ENCODE data around the gene CNKSR3.

Gene CNKSR3

GRCh38 chr6:154469306-154469935 lies 41.1 kb downstream of the CNKSR3 start:
- Histone ChIP-seq H3K27me3 (ENCODE audit: control insufficient read depth in 2 of 2, insufficient read depth in 2 of 2, low read length in 2 of 2) (no peaks in the 10 kb centered on the region), H3K9me3 (ENCODE audit: control insufficient read depth in 2 of 2, low read length in 2 of 2) (no peaks in the 10 kb centered on the region), H3K36me3 (ENCODE audit: control insufficient read depth in 2 of 2, insufficient read depth in 2 of 2, low read length in 2 of 2) (no peaks in the 10 kb centered on the region), H3K9ac (ENCODE audit: low read depth in 1 of 2, low read length in 2 of 2) (no peak overlapping the region), H3K4me3 (ENCODE audit: low read length in 2 of 2) (no peak overlapping the region), H3K4me1 (ENCODE audit: control insufficient read depth in 2 of 2, insufficient read depth in 2 of 2, low read length in 2 of 2) (no peaks in the 10 kb centered on the region), H3K27ac (ENCODE audit: low read depth in 2 of 2, low read length in 2 of 2) (no peak overlapping the region)

GRCh38 chr6:154468760-154469159 lies 41.7 kb downstream of the CNKSR3 start:
- H3K4me1 ChIP-seq (ENCODE audit: control insufficient read depth in 2 of 2, insufficient read depth in 2 of 2, low read length in 2 of 2): no peaks in the 10 kb centered on the region
- H3K36me3 ChIP-seq (ENCODE audit: control insufficient read depth in 2 of 2, insufficient read depth in 2 of 2, low read length in 2 of 2): no peaks in the 10 kb centered on the region
- H3K27ac ChIP-seq (ENCODE audit: low read depth in 2 of 2, low read length in 2 of 2): no peak overlapping the region
- H3K4me3 ChIP-seq (ENCODE audit: low read length in 2 of 2): no peak overlapping the region
- no peak overlapping the region for H3K9ac ChIP-seq (ENCODE audit: low read depth in 1 of 2, low read length in 2 of 2)
- H3K27me3 ChIP-seq (ENCODE audit: control insufficient read depth in 2 of 2, insufficient read depth in 2 of 2, low read length in 2 of 2): no peaks in the 10 kb centered on the region
- no peaks in the 10 kb centered on the region for H3K9me3 ChIP-seq (ENCODE audit: control insufficient read depth in 2 of 2, low read length in 2 of 2)

GRCh38 chr6:154466971-154467679 lies 43.4 kb downstream of the CNKSR3 start:
- H3K36me3 ChIP-seq (ENCODE audit: control insufficient read depth in 2 of 2, insufficient read depth in 2 of 2, low read length in 2 of 2): no peaks in the 10 kb centered on the region
- no peak overlapping the region for H3K9ac ChIP-seq (ENCODE audit: low read depth in 1 of 2, low read length in 2 of 2)
- H3K4me3 ChIP-seq (ENCODE audit: low read length in 2 of 2): no peak overlapping the region
- no peaks in the 10 kb centered on the region for H3K9me3 ChIP-seq (ENCODE audit: control insufficient read depth in 2 of 2, low read length in 2 of 2)
- no peaks in the 10 kb centered on the region for H3K27me3 ChIP-seq (ENCODE audit: control insufficient read depth in 2 of 2, insufficient read depth in 2 of 2, low read length in 2 of 2)
- no peak overlapping the region for H3K27ac ChIP-seq (ENCODE audit: low read depth in 2 of 2, low read length in 2 of 2)
- no peaks in the 10 kb centered on the region for H3K4me1 ChIP-seq (ENCODE audit: control insufficient read depth in 2 of 2, insufficient read depth in 2 of 2, low read length in 2 of 2)

GRCh38 chr6:154466139-154466538 lies 44.3 kb downstream of the CNKSR3 start:
- Histone ChIP-seq H3K4me1 (ENCODE audit: control insufficient read depth in 2 of 2, insufficient read depth in 2 of 2, low read length in 2 of 2) (no peaks in the 10 kb centered on the region), H3K9me3 (ENCODE audit: control insufficient read depth in 2 of 2, low read length in 2 of 2) (no peaks in the 10 kb centered on the region)

GRCh38 chr6:154463573-154464419 lies 46.7 kb downstream of the CNKSR3 start:
- H3K4me3 ChIP-seq (ENCODE audit: low read length in 2 of 2): no peak overlapping the region
- no peaks in the 10 kb centered on the region for H3K27me3 ChIP-seq (ENCODE audit: control insufficient read depth in 2 of 2, insufficient read depth in 2 of 2, low read length in 2 of 2)
- no peak overlapping the region for H3K27ac ChIP-seq (ENCODE audit: low read depth in 2 of 2, low read length in 2 of 2)
- H3K9me3 ChIP-seq (ENCODE audit: control insufficient read depth in 2 of 2, low read length in 2 of 2): no peaks in the 10 kb centered on the region
- no peak overlapping the region for H3K9ac ChIP-seq (ENCODE audit: low read depth in 1 of 2, low read length in 2 of 2)
- no peaks in the 10 kb centered on the region for H3K36me3 ChIP-seq (ENCODE audit: control insufficient read depth in 2 of 2, insufficient read depth in 2 of 2, low read length in 2 of 2)
- no peaks in the 10 kb centered on the region for H3K4me1 ChIP-seq (ENCODE audit: control insufficient read depth in 2 of 2, insufficient read depth in 2 of 2, low read length in 2 of 2)

More at GRCh38 chr6:154466139-154466538, 44.3 kb downstream of the CNKSR3 start:
- Histone ChIP-seq H3K4me3 (ENCODE audit: low read length in 2 of 2) (no peak overlapping the region), H3K27me3 (ENCODE audit: control insufficient read depth in 2 of 2, insufficient read depth in 2 of 2, low read length in 2 of 2) (no peaks in the 10 kb centered on the region), H3K36me3 (ENCODE audit: control insufficient read depth in 2 of 2, insufficient read depth in 2 of 2, low read length in 2 of 2) (no peaks in the 10 kb centered on the region), H3K27ac (ENCODE audit: low read depth in 2 of 2, low read length in 2 of 2) (no peak overlapping the region), H3K9ac (ENCODE audit: low read depth in 1 of 2, low read length in 2 of 2) (no peak overlapping the region)

- no peak overlapping the region for H3K27ac ChIP-seq (ENCODE audit: low read depth in 2 of 2, low read length in 2 of 2)
- H3K9ac ChIP-seq (ENCODE audit: low read depth in 1 of 2, low read length in 2 of 2): no peak overlapping the region
- H3K27me3 ChIP-seq (ENCODE audit: control insufficient read depth in 2 of 2, insufficient read depth in 2 of 2, low read length in 2 of 2): no peaks in the 10 kb centered on the region
- H3K9me3 ChIP-seq (ENCODE audit: control insufficient read depth in 2 of 2, low read length in 2 of 2): no peaks in the 10 kb centered on the region
- no peak overlapping the region for H3K4me3 ChIP-seq (ENCODE audit: low read length in 2 of 2)
- H3K4me1 ChIP-seq (ENCODE audit: control insufficient read depth in 2 of 2, insufficient read depth in 2 of 2, low read length in 2 of 2): no peaks in the 10 kb centered on the region
- no peaks in the 10 kb centered on the region for H3K36me3 ChIP-seq (ENCODE audit: control insufficient read depth in 2 of 2, insufficient read depth in 2 of 2, low read length in 2 of 2)
Measured at GRCh38 chr6:154462425-154462824, 48.1 kb downstream of the CNKSR3 start.

GRCh38 chr6:154461348-154461747 lies 49.1 kb downstream of the CNKSR3 start:
- Histone ChIP-seq H3K4me1 (ENCODE audit: control insufficient read depth in 2 of 2, insufficient read depth in 2 of 2, low read length in 2 of 2) (no peaks in the 10 kb centered on the region), H3K4me3 (ENCODE audit: low read length in 2 of 2) (no peak overlapping the region), H3K9ac (ENCODE audit: low read depth in 1 of 2, low read length in 2 of 2) (no peak overlapping the region), H3K36me3 (ENCODE audit: control insufficient read depth in 2 of 2, insufficient read depth in 2 of 2, low read length in 2 of 2) (no peaks in the 10 kb centered on the region), H3K27me3 (ENCODE audit: control insufficient read depth in 2 of 2, insufficient read depth in 2 of 2, low read length in 2 of 2) (no peaks in the 10 kb centered on the region), H3K9me3 (ENCODE audit: control insufficient read depth in 2 of 2, low read length in 2 of 2) (no peaks in the 10 kb centered on the region), H3K27ac (ENCODE audit: low read depth in 2 of 2, low read length in 2 of 2) (no peak overlapping the region)

- H3K27me3 ChIP-seq (ENCODE audit: control insufficient read depth in 2 of 2, insufficient read depth in 2 of 2, low read length in 2 of 2): no peaks in the 10 kb centered on the region
- no peak overlapping the region for H3K4me3 ChIP-seq (ENCODE audit: low read length in 2 of 2)
- H3K4me1 ChIP-seq (ENCODE audit: control insufficient read depth in 2 of 2, insufficient read depth in 2 of 2, low read length in 2 of 2): no peaks in the 10 kb centered on the region
- no peak overlapping the region for H3K27ac ChIP-seq (ENCODE audit: low read depth in 2 of 2, low read length in 2 of 2)
- no peaks in the 10 kb centered on the region for H3K9me3 ChIP-seq (ENCODE audit: control insufficient read depth in 2 of 2, low read length in 2 of 2)
- H3K9ac ChIP-seq (ENCODE audit: low read depth in 1 of 2, low read length in 2 of 2): no peak overlapping the region
- no peaks in the 10 kb centered on the region for H3K36me3 ChIP-seq (ENCODE audit: control insufficient read depth in 2 of 2, insufficient read depth in 2 of 2, low read length in 2 of 2)
Measured at GRCh38 chr6:154460306-154461071, 50.0 kb downstream of the CNKSR3 start.

- Histone ChIP-seq H3K9ac (ENCODE audit: low read depth in 1 of 2, low read length in 2 of 2) (no peak overlapping the region), H3K27ac (ENCODE audit: low read depth in 2 of 2, low read length in 2 of 2) (peak overlapping the region in 1 of 2 donors; percentile 49), H3K4me1 (ENCODE audit: control insufficient read depth in 2 of 2, insufficient read depth in 2 of 2, low read length in 2 of 2) (no peaks in the 10 kb centered on the region)
Measured at GRCh38 chr6:154459513-154459912, 51.0 kb downstream of the CNKSR3 start.

More at GRCh38 chr6:154459513-154459912, 51.0 kb downstream of the CNKSR3 start:
- Histone ChIP-seq H3K4me3 (ENCODE audit: low read length in 2 of 2) (no peak overlapping the region), H3K27me3 (ENCODE audit: control insufficient read depth in 2 of 2, insufficient read depth in 2 of 2, low read length in 2 of 2) (no peaks in the 10 kb centered on the region), H3K9me3 (ENCODE audit: control insufficient read depth in 2 of 2, low read length in 2 of 2) (no peaks in the 10 kb centered on the region), H3K36me3 (ENCODE audit: control insufficient read depth in 2 of 2, insufficient read depth in 2 of 2, low read length in 2 of 2) (no peaks in the 10 kb centered on the region)
